Upper lobe of right lung (tissue), 1 donor: ENCODE results near the gene CGN. TPM values are rescaled to one million over a fixed set of nuclear protein-coding genes. Genes with fewer than 3 reads are reported as not detected.
A peak's percentile ranks its signal among the peaks of the same experiment; 100 is the strongest.

Experiments
- ATAC-seq: fragments of 200-7000 bp; cut with Tn5 transposase; one replicate; pipeline ENCODE4 v1.9.1; 2020; ENCODE audit warnings: mild to moderate bottlenecking, moderate library complexity
- DNase-seq: peaks from one replicate; pipeline ENCODE4 v3.0.0-alpha.2; 2020
- H3K27ac ChIP-seq: fragments of 200-600 bp; one replicate; pipeline ENCODE4 v1.8.0; 2022
- H3K27me3 ChIP-seq: fragments of 200-600 bp; one replicate; pipeline ENCODE4 v1.8.0; 2022; ENCODE audit warnings: mild to moderate bottlenecking
- H3K36me3 ChIP-seq: fragments of 200-600 bp; one replicate; pipeline ENCODE4 v1.8.0; 2022
- H3K4me1 ChIP-seq: fragments of 200-600 bp; one replicate; pipeline ENCODE4 v1.8.0; 2022
- H3K4me3 ChIP-seq: fragments of 200-600 bp; one replicate; pipeline ENCODE4 v1.8.0; 2022; ENCODE audit warnings: mild to moderate bottlenecking
- H3K9me3 ChIP-seq: fragments of 200-600 bp; one replicate; pipeline ENCODE4 v1.8.0; 2022
- CTCF ChIP-seq: fragments of 200-600 bp; IDR thresholded peaks from one replicate; pipeline ENCODE4 v1.8.0; 2022; ENCODE audit warnings: antibody characterized with exemption
- intact Hi-C: fragments of 100-400 bp; cut with DNase I; formaldehyde crosslinking; loops from one replicate; pipeline ENCODE4 v1.11.0; 2022
- long read RNA-seq: library from polyadenylated mRNA; unstranded; transcript quantifications from one replicate; pipeline ENCODE4 v2.0.0, GENCODE V29; 2021
- total RNA-seq: library from RNA; stranded (reverse); fragmentation: NEBNext Ultra II Directional; extraction: Animal tissue kit (Norgen Biotek cat#: 25700); gene quantifications from one replicate; pipeline ENCODE4 v1.2.1, GENCODE V29; 2021
- donor health status: DM: no; HTN: yes; CAD: no; lungs with severe emphysema.

Gene CGN
- 62.5 TPM for total RNA-seq
- long read RNA-seq, full-length matches to known transcripts: 54 of 105 reads
- long read RNA-seq, partial matches to known transcripts: 37 of 105 reads
- long read RNA-seq, other reads (novel, unspliced or antisense): 14 of 105 reads

GRCh38 chr1:151510957-151511635 is at the start of gene CGN:
Gene CGN, plus strand, starts transcription at chr1:151511387. Its CDS starts 7,133 bp downstream, at chr1:151518520.
- no peaks in the 10 kb centered on the region for H3K9me3 ChIP-seq
- peak within 1 kb of the TSS; percentile 74 for H3K4me3 ChIP-seq
- TF ChIP-seq CTCF: no peak
- peak within 1 kb of the TSS; percentile 82 for H3K27ac ChIP-seq
- DNase-seq (peak; percentile 95), ATAC-seq (peak; percentile 89)
- H3K27me3 ChIP-seq: no peaks in the 10 kb centered on the region
- intact Hi-C loops: no loop called here
- H3K4me1 ChIP-seq: peaks cover 17% of the 10 kb centered on the region
- H3K36me3 ChIP-seq: no peaks in the 10 kb centered on the region

GRCh38 chr1:151461694-151462093 is 49.5 kb upstream of the CGN start:
- H3K27me3 ChIP-seq: no peaks in the 10 kb centered on the region
- ATAC-seq (no peak), DNase-seq (no peak)
- H3K4me1 ChIP-seq: peaks cover 13% of the 10 kb centered on the region
- intact Hi-C loops: no loop called here
- H3K9me3 ChIP-seq: no peaks in the 10 kb centered on the region
- H3K36me3 ChIP-seq: no peaks in the 10 kb centered on the region
- H3K4me3 ChIP-seq: no peak overlapping the region
- H3K27ac ChIP-seq: no peak overlapping the region
- TF ChIP-seq CTCF: no peak

GRCh38 chr1:151465026-151465425 is 46.2 kb upstream of the CGN start:
- DNase-seq (no peak), ATAC-seq (no peak)
- peaks cover under 1% of the 10 kb centered on the region for H3K4me1 ChIP-seq
- no peaks in the 10 kb centered on the region for H3K9me3 ChIP-seq
- no peak for TF ChIP-seq CTCF
- H3K4me3 ChIP-seq: no peak overlapping the region
- no peak overlapping the region for H3K27ac ChIP-seq
- intact Hi-C loops: no loop called here
- H3K36me3 ChIP-seq: no peaks in the 10 kb centered on the region
- H3K27me3 ChIP-seq: no peaks in the 10 kb centered on the region

GRCh38 chr1:151472856-151473731 is 38.1 kb upstream of the CGN start:
- Histone ChIP-seq H3K4me1 (peaks cover 13% of the 10 kb centered on the region), H3K27ac (peak overlapping the region; percentile 89), H3K27me3 (no peaks in the 10 kb centered on the region), H3K36me3 (no peaks in the 10 kb centered on the region), H3K4me3 (peak overlapping the region; percentile 70), H3K9me3 (no peaks in the 10 kb centered on the region)
- no peak for TF ChIP-seq CTCF
- intact Hi-C loops: no loop called here
- DNase-seq (peak; percentile 79), ATAC-seq (peak; percentile 92)

GRCh38 chr1:151474745-151475144 is 36.4 kb upstream of the CGN start:
- no peak overlapping the region for H3K27ac ChIP-seq
- ATAC-seq (no peak), DNase-seq (no peak)
- no peak overlapping the region for H3K4me3 ChIP-seq
- H3K27me3 ChIP-seq: no peaks in the 10 kb centered on the region
- no peaks in the 10 kb centered on the region for H3K9me3 ChIP-seq
- no peaks in the 10 kb centered on the region for H3K36me3 ChIP-seq
- intact Hi-C loops: no loop called here
- no peak for TF ChIP-seq CTCF
- peaks cover 13% of the 10 kb centered on the region for H3K4me1 ChIP-seq
